HepG2 (cell line): ENCODE data around the gene CARMIL3. TPM values are rescaled to one million over a fixed set of nuclear protein-coding genes. Genes with fewer than 3 reads are reported as not detected.

Source experiments
- HNF4G ChIP-seq, 2 experiments: sonication (generic) in 1 of 2; formaldehyde crosslinking in 1 of 2; IDR thresholded peaks; 2 replicates each; pipeline versions ENCODE4 v1.4.0 to v1.6.1; 2011 to 2020; ENCODE audit warnings: borderline replicate concordance in 2 of 2, low read depth in 2 of 2, mild to moderate bottlenecking in 2 of 2, low read length in 1 of 2, missing genetic modification reagents in 1 of 2, moderate library complexity in 1 of 2
- MAFF ChIP-seq: IDR thresholded peaks from 2 replicates; pipeline ENCODE4 v1.6.1; 2011; ENCODE audit warnings: low read depth, low read length, improper control_type of control experiment
- MIER3 ChIP-seq: IDR thresholded peaks from 2 replicates; pipeline ENCODE4 v1.6.1; 2016; ENCODE audit warnings: missing compliant biosample characterization, borderline replicate concordance
- SALL1 ChIP-seq: sonication (generic); formaldehyde crosslinking; IDR thresholded peaks from 2 replicates; pipeline ENCODE4 v1.8.0; 2022; ENCODE audit warnings: mild to moderate bottlenecking, missing genetic modification reagents
- STAT6 ChIP-seq: sonication (generic); formaldehyde crosslinking; IDR thresholded peaks from 2 replicates; pipeline ENCODE4 v1.4.0; 2020; ENCODE audit warnings: missing genetic modification reagents, mild to moderate bottlenecking, borderline replicate concordance
- YY1 ChIP-seq: IDR thresholded peaks from 2 replicates; pipeline ENCODE4 v1.6.1; 2011; ENCODE audit warnings: low read length, low read depth, moderate library complexity, mild to moderate bottlenecking; ENCODE audit not compliant: insufficient read depth, insufficient replicate concordance
- ZNF235 ChIP-seq: sonication (generic); formaldehyde crosslinking; IDR thresholded peaks from 2 replicates; pipeline ENCODE4 v1.8.1; 2023; ENCODE audit warnings: mild to moderate bottlenecking, missing genetic modification reagents, borderline replicate concordance
- ZNF331 ChIP-seq: sonication (generic); formaldehyde crosslinking; IDR thresholded peaks from 2 replicates; pipeline ENCODE4 v1.4.0; 2020; ENCODE audit warnings: missing genetic modification reagents
- ZNF557 ChIP-seq: sonication (generic); formaldehyde crosslinking; IDR thresholded peaks from 2 replicates; pipeline ENCODE4 v1.4.0; 2020; ENCODE audit warnings: missing genetic modification reagents
- ZNF563 ChIP-seq: sonication (generic); formaldehyde crosslinking; IDR thresholded peaks from 2 replicates; pipeline ENCODE4 v1.8.0; 2022; ENCODE audit warnings: mild to moderate bottlenecking, moderate library complexity, missing genetic modification reagents
- ZNF569 ChIP-seq: sonication (generic); formaldehyde crosslinking; IDR thresholded peaks from 2 replicates; pipeline ENCODE4 v1.5.0; 2020; ENCODE audit warnings: mild to moderate bottlenecking, missing genetic modification reagents, moderate library complexity, borderline replicate concordance
- polyA plus RNA-seq, 8 experiments: library from polyadenylated mRNA; depleted of rRNA in 3 of 8; stranded (reverse) in 7 of 8; unstranded in 1 of 8; fragments of >200 nt; fragmentation: Illumina TruSeq in 4 of 8; extraction: Trizol in 4 of 8; gene quantifications; 2 replicates each; pipeline versions ENCODE4 v1.2.1 to v1.2.3, GENCODE V29; 2011 to 2016; ENCODE audit warnings: low read depth in 4 of 8, missing spikeins in 1 of 8, mixed read lengths in 1 of 8; ENCODE audit not compliant: insufficient read depth in 1 of 8
- total RNA-seq, 5 experiments: library from RNA; depleted of rRNA; stranded (reverse); fragments of >200 nt; fragmentation: Illumina TruSeq; extraction: Trizol; gene quantifications; 2 replicates each; pipeline ENCODE4 v1.2.3, GENCODE V29; 2016; ENCODE audit warnings: low read depth in 1 of 5
- TF ChIP-seq, protein P1 (sequence below): sonication (generic); formaldehyde crosslinking; IDR thresholded peaks from 2 replicates; pipeline ENCODE4 v1.9.0; 2021; ENCODE audit warnings: missing genetic modification reagents, borderline replicate concordance
- TF ChIP-seq, protein P2 (sequence below): sonication (generic); formaldehyde crosslinking; IDR thresholded peaks from 2 replicates; pipeline ENCODE4 v1.5.0; 2020; ENCODE audit warnings: missing genetic modification reagents
- TF ChIP-seq, protein P3 (sequence below): sonication (generic); formaldehyde crosslinking; IDR thresholded peaks from 2 replicates; pipeline ENCODE4 v1.8.1; 2023; ENCODE audit warnings: missing genetic modification reagents, inconsistent platforms, borderline replicate concordance
- TF ChIP-seq, protein P4 (sequence below): sonication (generic); formaldehyde crosslinking; IDR thresholded peaks from 2 replicates; pipeline ENCODE4 v1.5.1; 2020; ENCODE audit warnings: missing genetic modification reagents, mild to moderate bottlenecking, borderline replicate concordance

CARMIL3 gene
- total and polyA plus RNA-seq, 2 of the 13 experiments (the other 11 are each of a cell fraction or from before 2014, with no cell fraction given), result 0.27 to 0.55 TPM

DNA sequence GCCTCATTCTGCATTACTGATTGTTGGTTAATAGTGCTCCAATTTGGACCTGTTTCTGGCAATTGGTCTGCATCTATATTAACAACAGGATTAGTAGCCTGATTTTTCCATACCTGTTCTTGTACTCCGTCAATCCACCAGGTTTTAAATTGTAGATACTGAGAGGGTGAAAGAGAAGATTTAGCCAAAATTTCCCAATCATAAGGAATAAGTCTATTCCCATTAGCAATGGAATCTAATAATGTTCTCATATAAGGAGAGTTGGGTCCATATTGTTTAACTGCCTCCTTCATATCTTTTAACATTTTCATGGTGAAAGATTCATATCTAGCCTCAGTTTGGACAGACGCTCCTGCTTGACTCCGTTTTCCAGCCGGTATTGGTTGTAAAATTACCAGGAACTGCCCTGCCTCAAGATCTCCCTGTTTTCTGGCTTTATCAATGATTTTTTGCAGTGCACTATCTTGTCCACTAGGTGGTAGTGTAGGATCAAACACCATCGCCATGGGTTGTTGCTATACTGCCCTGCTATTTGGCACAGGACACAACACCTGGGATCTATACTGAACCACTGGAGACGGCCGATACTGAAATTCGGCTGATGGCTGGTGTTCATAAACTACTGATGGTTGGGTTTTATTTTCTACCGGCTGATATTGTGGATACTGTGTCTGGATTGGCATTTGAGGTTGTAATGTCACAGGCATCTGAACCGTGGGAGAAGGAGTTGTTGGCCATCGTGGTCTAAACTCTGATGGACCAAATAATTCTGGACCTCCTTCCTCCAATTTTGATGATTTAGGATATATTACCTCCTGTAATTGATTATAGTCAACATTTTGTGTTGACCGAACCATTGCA is 37.9 kb upstream of the CARMIL3 start (continued):
- peak; percentile 53; the same call in 1 of the 2 replicates for TF ChIP-seq STAT6 (CRISPR knock-in tag)
- no peak for TF ChIP-seq ZNF235 (CRISPR knock-in tag)
- TF ChIP-seq, protein P1, sequence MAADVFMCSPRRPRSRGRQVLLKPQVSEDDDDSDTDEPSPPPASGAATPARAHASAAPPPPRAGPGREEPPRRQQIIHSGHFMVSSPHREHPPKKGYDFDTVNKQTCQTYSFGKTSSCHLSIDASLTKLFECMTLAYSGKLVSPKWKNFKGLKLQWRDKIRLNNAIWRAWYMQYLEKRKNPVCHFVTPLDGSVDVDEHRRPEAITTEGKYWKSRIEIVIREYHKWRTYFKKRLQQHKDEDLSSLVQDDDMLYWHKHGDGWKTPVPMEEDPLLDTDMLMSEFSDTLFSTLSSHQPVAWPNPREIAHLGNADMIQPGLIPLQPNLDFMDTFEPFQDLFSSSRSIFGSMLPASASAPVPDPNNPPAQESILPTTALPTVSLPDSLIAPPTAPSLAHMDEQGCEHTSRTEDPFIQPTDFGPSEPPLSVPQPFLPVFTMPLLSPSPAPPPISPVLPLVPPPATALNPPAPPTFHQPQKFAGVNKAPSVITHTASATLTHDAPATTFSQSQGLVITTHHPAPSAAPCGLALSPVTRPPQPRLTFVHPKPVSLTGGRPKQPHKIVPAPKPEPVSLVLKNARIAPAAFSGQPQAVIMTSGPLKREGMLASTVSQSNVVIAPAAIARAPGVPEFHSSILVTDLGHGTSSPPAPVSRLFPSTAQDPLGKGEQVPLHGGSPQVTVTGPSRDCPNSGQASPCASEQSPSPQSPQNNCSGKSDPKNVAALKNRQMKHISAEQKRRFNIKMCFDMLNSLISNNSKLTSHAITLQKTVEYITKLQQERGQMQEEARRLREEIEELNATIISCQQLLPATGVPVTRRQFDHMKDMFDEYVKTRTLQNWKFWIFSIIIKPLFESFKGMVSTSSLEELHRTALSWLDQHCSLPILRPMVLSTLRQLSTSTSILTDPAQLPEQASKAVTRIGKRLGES, result no peak
- no peak for TF ChIP-seq HNF4G (IDR thresholded peaks at IDR 0.05; ENCODE audit: borderline replicate concordance, low read depth, low read length)
- peak; percentile 63; the same call in 1 of the 2 replicates for TF ChIP-seq HNF4G (CRISPR knock-in tag; IDR thresholded peaks at IDR 0.05; ENCODE audit: borderline replicate concordance, low read depth)
- peak; percentile 96; the same call in 1 of the 2 replicates for TF ChIP-seq MIER3
- no peak for TF ChIP-seq MAFF
- TF ChIP-seq, protein P2, sequence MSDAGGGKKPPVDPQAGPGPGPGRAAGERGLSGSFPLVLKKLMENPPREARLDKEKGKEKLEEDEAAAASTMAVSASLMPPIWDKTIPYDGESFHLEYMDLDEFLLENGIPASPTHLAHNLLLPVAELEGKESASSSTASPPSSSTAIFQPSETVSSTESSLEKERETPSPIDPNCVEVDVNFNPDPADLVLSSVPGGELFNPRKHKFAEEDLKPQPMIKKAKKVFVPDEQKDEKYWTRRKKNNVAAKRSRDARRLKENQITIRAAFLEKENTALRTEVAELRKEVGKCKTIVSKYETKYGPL, result no peak
- TF ChIP-seq ZNF569, result 0 out of 2 replicates have a peak, but pooled peaks have one; percentile 74
- TF ChIP-seq ZNF557 (CRISPR knock-in tag), result no peak
- TF ChIP-seq, protein P3, sequence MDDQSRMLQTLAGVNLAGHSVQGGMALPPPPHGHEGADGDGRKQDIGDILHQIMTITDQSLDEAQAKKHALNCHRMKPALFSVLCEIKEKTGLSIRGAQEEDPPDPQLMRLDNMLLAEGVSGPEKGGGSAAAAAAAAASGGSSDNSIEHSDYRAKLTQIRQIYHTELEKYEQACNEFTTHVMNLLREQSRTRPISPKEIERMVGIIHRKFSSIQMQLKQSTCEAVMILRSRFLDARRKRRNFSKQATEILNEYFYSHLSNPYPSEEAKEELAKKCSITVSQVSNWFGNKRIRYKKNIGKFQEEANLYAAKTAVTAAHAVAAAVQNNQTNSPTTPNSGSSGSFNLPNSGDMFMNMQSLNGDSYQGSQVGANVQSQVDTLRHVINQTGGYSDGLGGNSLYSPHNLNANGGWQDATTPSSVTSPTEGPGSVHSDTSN (CRISPR knock-in tag), result no peak
- peak; percentile 38; the same call in 1 of the 2 replicates for TF ChIP-seq ZNF331
- no peak for TF ChIP-seq ZNF563 (CRISPR knock-in tag)
- TF ChIP-seq YY1, result no peak
- TF ChIP-seq SALL1, result peak; percentile 64; the same call in 1 of the 2 replicates
- TF ChIP-seq, protein P4, sequence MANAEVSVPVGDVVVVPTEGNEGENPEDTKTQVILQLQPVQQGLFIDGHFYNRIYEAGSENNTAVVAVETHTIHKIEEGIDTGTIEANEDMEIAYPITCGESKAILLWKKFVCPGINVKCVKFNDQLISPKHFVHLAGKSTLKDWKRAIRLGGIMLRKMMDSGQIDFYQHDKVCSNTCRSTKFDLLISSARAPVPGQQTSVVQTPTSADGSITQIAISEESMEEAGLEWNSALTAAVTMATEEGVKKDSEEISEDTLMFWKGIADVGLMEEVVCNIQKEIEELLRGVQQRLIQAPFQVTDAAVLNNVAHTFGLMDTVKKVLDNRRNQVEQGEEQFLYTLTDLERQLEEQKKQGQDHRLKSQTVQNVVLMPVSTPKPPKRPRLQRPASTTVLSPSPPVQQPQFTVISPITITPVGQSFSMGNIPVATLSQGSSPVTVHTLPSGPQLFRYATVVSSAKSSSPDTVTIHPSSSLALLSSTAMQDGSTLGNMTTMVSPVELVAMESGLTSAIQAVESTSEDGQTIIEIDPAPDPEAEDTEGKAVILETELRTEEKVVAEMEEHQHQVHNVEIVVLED, result peak; percentile 27; the same call in 1 of the 2 replicates
